HG03460 (cell line): ENCODE data around the gene CCDC152.
"Not testable (repeated sequence)": the region's sequence is repeated elsewhere in the genome, so short reads cannot be mapped to it uniquely, and the experiment has no call there.

Experiments
- ATAC-seq: cut with Tn5 transposase; IDR thresholded peaks from one replicate; pipeline ENCODE4 v1.9.1; 2021; ENCODE audit not compliant: unreplicated experiment

CCDC152 gene

DNA sequence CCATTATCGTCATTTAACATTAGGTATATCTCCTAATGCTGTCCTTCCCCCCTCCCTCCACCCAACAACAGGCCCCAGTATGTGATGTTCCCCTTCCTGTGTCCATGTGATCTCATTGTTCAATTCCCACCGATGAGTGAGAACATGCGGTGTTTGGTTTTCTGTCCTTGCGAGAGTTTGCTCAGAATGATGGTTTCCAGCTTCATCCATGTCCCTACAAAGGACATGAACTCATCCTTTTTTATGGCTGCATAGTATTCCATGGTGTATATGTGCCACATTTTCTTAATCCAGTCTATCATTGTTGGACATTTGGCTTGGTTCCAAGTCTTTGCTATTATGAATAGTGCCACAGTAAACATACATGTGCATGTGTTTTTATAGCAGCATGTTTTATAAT lies 87.8 kb downstream of the CCDC152 start:
- ATAC-seq = not testable (repeated sequence)

- ATAC-seq = no peak
Measured at GRCh38 chr5:42848545-42848944, 91.9 kb downstream of the CCDC152 start.

DNA sequence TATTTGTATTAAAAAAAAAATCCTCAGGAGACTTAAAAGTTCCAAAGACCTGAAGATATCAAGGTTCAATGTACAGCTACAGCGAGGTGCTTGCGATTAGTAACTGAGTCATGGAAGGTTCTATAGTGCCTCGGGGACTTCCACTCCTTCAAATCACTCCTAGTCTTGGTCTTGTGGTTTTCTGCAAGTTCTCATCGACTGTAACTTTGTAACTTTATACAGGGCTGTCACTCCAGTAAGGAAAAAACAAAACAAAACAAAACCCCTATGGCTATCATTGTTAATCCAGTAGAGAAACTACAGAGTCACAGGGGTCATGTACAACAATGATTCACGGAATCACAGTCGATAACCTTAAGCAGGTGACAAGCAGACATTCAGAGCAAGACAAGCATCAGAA lies 94.9 kb downstream of the CCDC152 start:
- ATAC-seq = no peak
